Thoracic aorta (tissue), 2 donors: Measurements from ENCODE around the gene GOLGA1. TPM values are rescaled to one million over a fixed set of nuclear protein-coding genes. Genes with fewer than 3 reads are reported as not detected.

Experiments used
- ATAC-seq: fragments of 150-250 bp; one replicate; pipeline ENCODE4 v1.8.0; 2017; ENCODE audit warnings: low read depth; ENCODE audit not compliant: insufficient number of reproducible peaks, low FRiP score
- DNase-seq: peaks from one replicate; pipeline ENCODE4 v3.0.0-alpha.2; 2020; ENCODE audit warnings: low spot score
- H3K27ac ChIP-seq, 2 donors: fragments of 200-600 bp; sonication (generic); 1 replicate in 1 of 2; 2 replicates in 1 of 2; pipeline ENCODE4 v1.5.1; 2016; ENCODE audit warnings: mild to moderate bottlenecking in 2 of 2, moderate library complexity in 2 of 2
- H3K27me3 ChIP-seq: fragments of 200-600 bp; sonication (generic); replicated peaks from 2 replicates; pipeline ENCODE4 v1.6.0; 2016; ENCODE audit warnings: mild to moderate bottlenecking; ENCODE audit not compliant: insufficient read depth
- H3K36me3 ChIP-seq: fragments of 200-600 bp; sonication (generic); one replicate; pipeline ENCODE4 v1.5.1; 2016
- H3K4me1 ChIP-seq, 2 donors: fragments of 200-600 bp; sonication (generic); 1 replicate in 1 of 2; 2 replicates in 1 of 2; pipeline versions ENCODE4 v1.5.1 to v1.6.0; 2016; ENCODE audit warnings: low read depth in 2 of 2, mild to moderate bottlenecking in 1 of 2; ENCODE audit not compliant: control insufficient read depth in 1 of 2
- H3K4me3 ChIP-seq: fragments of 200-600 bp; sonication (generic); 2 replicates; pipeline ENCODE4 v1.5.1; 2016; ENCODE audit warnings: mild to moderate bottlenecking
- H3K9me3 ChIP-seq: fragments of 200-600 bp; sonication (generic); 2 replicates; pipeline ENCODE4 v1.5.1; 2016
- CTCF ChIP-seq: fragments of 200-600 bp; sonication (generic); IDR thresholded peaks from one replicate; pipeline ENCODE4 v1.5.1; 2019; ENCODE audit warnings: antibody characterized with exemption
- total RNA-seq, 2 donors: library from RNA; depleted of rRNA; stranded (reverse); fragments of >200 nt; gene quantifications; one replicate each; pipeline versions ENCODE4 v1.1.0 to v1.2.3, GENCODE V29; 2016

The GOLGA1 gene
- total RNA-seq, 2 donors from 2014 or later, result 11.6 to 22.2 TPM

DNA sequence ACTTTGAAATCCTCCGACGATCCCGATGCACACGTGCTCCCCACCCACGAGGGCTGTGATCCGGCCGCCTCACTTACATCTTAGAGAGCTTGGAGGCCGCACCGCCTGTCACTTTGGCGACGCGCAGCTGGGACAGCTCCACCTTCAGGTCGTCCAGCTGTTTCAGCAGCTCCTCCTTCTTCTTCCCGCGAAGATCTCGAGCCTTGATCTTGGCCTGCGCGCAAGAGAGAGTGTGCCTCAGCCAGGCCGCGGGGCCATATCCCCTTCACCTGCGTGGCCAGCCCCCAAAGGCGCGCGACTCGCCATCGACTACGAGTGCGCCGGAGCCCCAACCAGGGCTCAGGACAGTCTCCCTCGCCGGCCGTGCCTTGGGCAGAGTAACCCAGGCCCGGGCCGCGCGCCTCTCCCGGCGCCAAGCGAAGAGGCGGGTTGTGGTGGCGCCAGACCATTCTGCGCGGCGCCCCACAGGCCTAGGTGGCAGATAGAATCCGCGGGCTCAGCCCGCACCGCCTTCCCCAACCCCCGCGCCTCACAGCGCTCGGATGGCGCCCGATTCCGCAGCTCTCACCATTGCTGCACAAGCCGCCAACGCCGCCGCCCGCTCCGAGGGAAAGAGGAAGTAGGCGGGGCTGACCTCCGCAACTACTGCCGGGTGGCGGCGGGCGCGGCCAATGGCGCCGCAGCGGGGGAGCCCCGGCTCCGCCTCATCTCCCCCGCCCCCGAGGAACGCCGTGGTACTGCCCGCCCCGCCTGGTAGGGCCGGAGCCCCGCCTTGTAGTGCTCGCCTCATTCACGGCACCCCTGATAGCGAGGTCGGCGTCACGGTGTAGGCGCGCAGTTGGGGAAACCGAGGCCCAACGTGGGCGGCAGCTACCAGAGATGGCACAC, 79.3 kb downstream of the GOLGA1 start, which contains the start of the genes ARPC5L and RPL35:
Gene ARPC5L, plus strand, starts transcription at position 789 of the 888 bp plus-strand sequence. CDS start 7,161 bp downstream, outside the sequence.
Gene RPL35, minus strand, starts transcription at position 616 of the 888 bp plus-strand sequence. Its CDS starts 45 bp downstream, at position 571.
- Histone ChIP-seq H3K27me3 (no peaks in the 10 kb centered on the region), H3K27ac (peak within 1 kb of the TSS; percentile 90 to 91), H3K9me3 (no peaks in the 10 kb centered on the region), H3K4me1 (peaks cover 14 to 20% of the 10 kb centered on the region in 2 donors), H3K36me3 (peaks cover 35% of the 10 kb centered on the region), H3K4me3 (peak within 1 kb of the TSS; percentile 77)
- DNase-seq (peak; percentile 73), ATAC-seq (peak; percentile 80)
- peak; percentile 26 for TF ChIP-seq CTCF

GRCh38 chr9:124860582-124861341, 80.1 kb downstream of the GOLGA1 start:
- Histone ChIP-seq H3K4me1 (peaks cover 14 to 20% of the 10 kb centered on the region in 2 donors), H3K27me3 (no peaks in the 10 kb centered on the region)
- no peak for TF ChIP-seq CTCF

DNA sequence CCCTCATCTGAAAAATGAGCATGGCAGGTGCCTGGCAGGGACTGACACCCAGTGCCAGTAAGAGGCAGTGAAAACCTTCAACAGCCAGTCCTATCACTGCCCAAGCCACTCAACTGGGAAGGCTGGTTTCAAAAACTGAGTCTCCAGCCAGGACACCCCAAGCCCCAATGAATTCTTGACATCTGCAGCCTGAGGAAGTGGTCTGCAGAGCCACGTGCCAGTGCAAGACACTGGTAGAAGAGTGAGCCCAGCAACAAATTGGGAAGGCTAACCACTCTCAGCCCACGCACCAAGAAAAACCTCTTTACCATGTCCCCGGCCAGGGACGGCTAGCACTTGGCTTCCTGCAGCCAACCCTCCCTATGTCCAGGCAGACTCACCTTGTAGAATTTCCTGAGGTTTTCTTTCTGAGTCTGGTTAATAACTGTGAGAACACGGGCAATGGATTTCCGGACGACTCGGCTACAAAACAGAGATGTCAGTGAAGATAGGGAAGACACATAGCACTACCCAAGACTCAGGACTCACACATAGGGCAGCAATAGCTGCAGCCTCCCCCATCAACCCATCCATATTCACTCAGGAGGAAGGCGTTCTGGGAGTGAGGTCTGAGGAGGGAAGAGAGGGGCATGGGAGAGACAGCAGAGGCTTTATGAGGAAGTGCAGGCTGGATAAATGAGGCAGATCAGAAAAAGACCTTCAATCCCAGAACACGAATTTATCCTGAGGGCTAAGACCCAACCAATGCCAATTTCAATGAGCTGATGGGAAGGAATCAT, 80.9 kb downstream of the GOLGA1 start:
- no peaks in the 10 kb centered on the region for H3K9me3 ChIP-seq
- peak overlapping the region; percentile 77 for H3K4me3 ChIP-seq
- H3K4me1 ChIP-seq, result peaks cover 14 to 20% of the 10 kb centered on the region in 2 donors
- H3K36me3 ChIP-seq, result peaks cover 35% of the 10 kb centered on the region
- no peak overlapping the region for H3K27ac ChIP-seq
- TF ChIP-seq CTCF, result no peak
- DNase-seq (no peak), ATAC-seq (no peak)
- no peaks in the 10 kb centered on the region for H3K27me3 ChIP-seq

More at GRCh38 chr9:124860582-124861341, 80.1 kb downstream of the GOLGA1 start:
- ATAC-seq, result no peak
- H3K9me3 ChIP-seq, result no peaks in the 10 kb centered on the region
- H3K36me3 ChIP-seq, result peaks cover 35% of the 10 kb centered on the region
- H3K27ac ChIP-seq, result peak overlapping the region; percentile 90 to 91
- DNase-seq, result no peak
- H3K4me3 ChIP-seq, result peak overlapping the region; percentile 77

DNA sequence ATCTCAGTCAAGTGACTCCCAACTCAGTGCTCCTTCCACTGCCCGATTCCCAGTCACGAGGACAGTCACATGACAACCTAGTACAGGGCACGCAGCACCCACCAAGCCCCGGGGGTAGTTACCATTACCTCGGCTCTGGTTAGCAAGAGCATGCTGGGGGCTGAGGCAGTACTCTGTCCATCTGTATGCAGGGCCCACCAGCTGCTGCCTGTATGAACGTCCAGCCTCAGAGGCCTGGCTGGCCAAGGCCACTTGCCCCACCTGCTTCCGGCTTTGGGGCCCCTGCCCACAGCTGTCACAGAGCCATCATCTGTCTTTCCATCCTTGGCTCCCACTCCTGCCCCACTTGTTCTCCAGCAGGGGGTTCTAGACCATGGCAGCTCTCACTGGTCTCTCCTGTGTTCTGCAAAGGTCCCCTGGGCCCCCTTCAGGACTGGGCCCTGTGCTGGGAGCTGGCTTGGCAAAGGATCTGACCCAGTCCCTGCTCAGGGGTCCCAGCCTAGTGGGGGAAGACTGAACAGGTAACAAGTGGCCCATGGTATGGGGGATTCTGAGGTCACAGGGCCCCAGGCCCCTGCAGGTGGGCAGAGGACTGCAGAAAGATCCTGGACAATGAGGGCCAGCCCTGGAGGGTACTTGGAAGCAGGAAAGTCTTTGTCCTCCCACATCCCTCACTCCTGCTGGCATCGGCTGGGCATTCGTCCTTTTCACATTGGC, 82.4 kb downstream of the GOLGA1 start:
- Histone ChIP-seq H3K4me3 (no peak overlapping the region), H3K27ac (no peak overlapping the region), H3K36me3 (peaks cover 35% of the 10 kb centered on the region), H3K27me3 (no peaks in the 10 kb centered on the region), H3K9me3 (no peaks in the 10 kb centered on the region), H3K4me1 (peaks cover 14 to 22% of the 10 kb centered on the region in 2 donors)
- DNase-seq, result no peak
- TF ChIP-seq CTCF, result no peak
- ATAC-seq, result no peak
